Smooth muscle cell (in vitro differentiated cells): ENCODE data around the gene OR7G3. TPM values are rescaled to one million over a fixed set of nuclear protein-coding genes. Genes with fewer than 3 reads are reported as not detected.

Source experiments
- DNase-seq: peaks from one replicate; lab custom pipeline; 2025; ENCODE audit not compliant: unreplicated experiment; lab: John Stamatoyannopoulos, UW
- H2AFZ ChIP-seq: fragments of 200-600 bp; sonication (generic); 2 replicates; pipeline ENCODE4 v1.6.0; 2016; ENCODE audit warnings: antibody characterized with exemption, low read depth, mild to moderate bottlenecking
- H3F3A ChIP-seq: fragments of 200-600 bp; sonication (generic); 2 replicates; pipeline ENCODE4 v1.6.0; 2017; ENCODE audit warnings: antibody characterized with exemption, low read depth
- H3K27ac ChIP-seq: fragments of 200-600 bp; sonication (generic); 2 replicates; pipeline ENCODE4 v1.5.1; 2016; ENCODE audit warnings: low read depth, mild to moderate bottlenecking
- H3K27me3 ChIP-seq: fragments of 200-600 bp; sonication (generic); 2 replicates; pipeline ENCODE4 v1.6.1; 2016; ENCODE audit warnings: low read depth, mild to moderate bottlenecking
- H3K36me3 ChIP-seq: fragments of 200-600 bp; sonication (generic); 2 replicates; pipeline ENCODE4 v1.5.1; 2016; ENCODE audit warnings: low read depth
- H3K4me1 ChIP-seq: fragments of 200-600 bp; sonication (generic); 2 replicates; pipeline ENCODE4 v1.5.1; 2016; ENCODE audit warnings: low read depth
- H3K4me2 ChIP-seq: fragments of 200-600 bp; sonication (generic); 2 replicates; pipeline ENCODE4 v1.6.0; 2016; ENCODE audit warnings: mild to moderate bottlenecking
- H3K4me3 ChIP-seq: fragments of 200-600 bp; sonication (generic); 2 replicates; pipeline ENCODE4 v1.5.1; 2016; ENCODE audit warnings: mild to moderate bottlenecking
- H3K79me2 ChIP-seq: fragments of 200-600 bp; sonication (generic); 2 replicates; pipeline ENCODE4 v1.6.0; 2016; ENCODE audit warnings: low read depth, mild to moderate bottlenecking
- H3K9ac ChIP-seq: fragments of 200-600 bp; sonication (generic); 2 replicates; pipeline ENCODE4 v1.6.0; 2016; ENCODE audit warnings: low read depth
- H3K9me3 ChIP-seq: fragments of 200-600 bp; sonication (generic); replicated peaks from 2 replicates; pipeline ENCODE4 v1.5.1; 2016; ENCODE audit warnings: low read depth
- H4K20me1 ChIP-seq: fragments of 200-600 bp; sonication (generic); 2 replicates; pipeline ENCODE4 v1.6.0; 2016; ENCODE audit warnings: low read depth
- WGBS: methylation state at CpG from one replicate; pipeline ENCODE4 v1.1.7; 2016; ENCODE audit warnings: low lambda C conversion rate; 5-methylcytosine and 5-hydroxymethylcytosine counted together
- polyA plus RNA-seq: library from polyadenylated mRNA; unstranded; fragments of >200 nt; fragmentation: Nextera tagmentation; extraction: Ambion mirVana; gene quantifications from 2 replicates; pipeline ENCODE4 v1.2.1, GENCODE V29; 2016
- total RNA-seq: library from RNA; depleted of rRNA; stranded (reverse); fragments of >200 nt; gene quantifications from 2 replicates; pipeline ENCODE4 v1.2.3, GENCODE V29; 2014
- TF ChIP-seq, protein P1 (sequence below): fragments of 200-600 bp; sonication (generic); IDR thresholded peaks from 2 replicates; pipeline ENCODE4 v1.5.1; 2017; ENCODE audit warnings: borderline replicate concordance, mild to moderate bottlenecking, antibody characterized with exemption; ENCODE audit not compliant: insufficient read depth, poor library complexity, severe bottlenecking

OR7G3 gene
- total and polyA plus RNA-seq, 2 experiments from 2014 or later = not detected

DNA sequence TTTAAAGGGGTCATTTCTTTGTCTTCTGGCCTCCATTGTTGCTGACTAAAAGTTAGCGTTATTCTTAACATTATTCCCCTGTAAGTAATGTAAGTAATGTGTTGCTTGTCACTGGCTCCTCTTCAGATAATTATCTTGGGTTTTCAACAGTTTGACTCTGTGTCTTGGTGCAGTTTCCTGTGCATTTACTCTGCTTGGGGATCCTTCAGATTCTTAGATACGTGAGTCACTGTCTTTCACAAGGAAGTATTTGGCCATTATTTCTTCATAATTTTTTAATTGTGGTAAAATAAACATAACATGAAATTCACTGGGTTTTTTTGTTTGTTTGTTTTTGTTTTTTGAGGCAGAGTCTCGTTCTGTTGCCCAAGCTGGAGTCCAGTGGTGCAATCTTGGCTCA lies 38.5 kb upstream of the OR7G3 start:
- Histone ChIP-seq H3K36me3 (peaks cover 32% of the 10 kb centered on the region), H3F3A (no peaks in the 10 kb centered on the region), H3K9me3 (peaks cover 18% of the 10 kb centered on the region), H3K4me3 (no peak overlapping the region), H3K79me2 (no peaks in the 10 kb centered on the region), H4K20me1 (no peaks in the 10 kb centered on the region), H3K9ac (no peak overlapping the region), H3K27me3 (no peaks in the 10 kb centered on the region), H3K4me2 (no peak overlapping the region), H3K4me1 (no peaks in the 10 kb centered on the region), H2AFZ (no peak overlapping the region), H3K27ac (no peak overlapping the region)
- WGBS = 92% methylated on average over 3 of the region's 3 CpGs
- TF ChIP-seq, protein P1, sequence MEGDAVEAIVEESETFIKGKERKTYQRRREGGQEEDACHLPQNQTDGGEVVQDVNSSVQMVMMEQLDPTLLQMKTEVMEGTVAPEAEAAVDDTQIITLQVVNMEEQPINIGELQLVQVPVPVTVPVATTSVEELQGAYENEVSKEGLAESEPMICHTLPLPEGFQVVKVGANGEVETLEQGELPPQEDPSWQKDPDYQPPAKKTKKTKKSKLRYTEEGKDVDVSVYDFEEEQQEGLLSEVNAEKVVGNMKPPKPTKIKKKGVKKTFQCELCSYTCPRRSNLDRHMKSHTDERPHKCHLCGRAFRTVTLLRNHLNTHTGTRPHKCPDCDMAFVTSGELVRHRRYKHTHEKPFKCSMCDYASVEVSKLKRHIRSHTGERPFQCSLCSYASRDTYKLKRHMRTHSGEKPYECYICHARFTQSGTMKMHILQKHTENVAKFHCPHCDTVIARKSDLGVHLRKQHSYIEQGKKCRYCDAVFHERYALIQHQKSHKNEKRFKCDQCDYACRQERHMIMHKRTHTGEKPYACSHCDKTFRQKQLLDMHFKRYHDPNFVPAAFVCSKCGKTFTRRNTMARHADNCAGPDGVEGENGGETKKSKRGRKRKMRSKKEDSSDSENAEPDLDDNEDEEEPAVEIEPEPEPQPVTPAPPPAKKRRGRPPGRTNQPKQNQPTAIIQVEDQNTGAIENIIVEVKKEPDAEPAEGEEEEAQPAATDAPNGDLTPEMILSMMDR = no peak
- DNase-seq = no peak

DNA sequence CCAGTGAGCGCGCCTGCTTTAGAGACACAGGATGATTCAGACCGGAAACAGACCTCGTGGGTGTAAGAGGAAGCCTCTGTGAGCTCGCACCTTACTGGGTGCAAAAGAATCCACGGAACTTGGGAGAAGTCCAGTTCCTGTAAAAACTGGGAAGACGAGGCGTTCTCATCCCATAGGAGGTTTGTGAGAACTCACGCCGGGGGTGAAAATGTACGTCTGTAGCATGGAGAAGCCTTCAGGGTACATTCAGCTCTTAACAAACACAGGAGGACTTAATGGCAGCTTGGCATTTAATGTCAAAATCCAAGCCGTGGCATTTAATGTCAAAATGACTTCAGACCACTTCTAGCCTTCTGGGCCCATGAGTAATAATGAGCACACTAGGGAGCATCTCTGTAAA lies 34.7 kb upstream of the OR7G3 start:
- H3K4me2 ChIP-seq = no peak overlapping the region
- DNase-seq = no peak
- TF ChIP-seq, protein P1 = no peak
- H3K79me2 ChIP-seq = no peaks in the 10 kb centered on the region
- H3K27me3 ChIP-seq = no peaks in the 10 kb centered on the region
- no peak overlapping the region for H2AFZ ChIP-seq
- no peaks in the 10 kb centered on the region for H3F3A ChIP-seq
- peaks cover 29% of the 10 kb centered on the region for H3K9me3 ChIP-seq
- no peaks in the 10 kb centered on the region for H3K4me1 ChIP-seq
- peaks cover 52% of the 10 kb centered on the region for H3K36me3 ChIP-seq
- WGBS = 98% methylated on average over 12 of the region's 12 CpGs
- peaks cover 2% of the 10 kb centered on the region for H4K20me1 ChIP-seq
- H3K9ac ChIP-seq = no peak overlapping the region
- no peak overlapping the region for H3K4me3 ChIP-seq
- no peak overlapping the region for H3K27ac ChIP-seq

DNA sequence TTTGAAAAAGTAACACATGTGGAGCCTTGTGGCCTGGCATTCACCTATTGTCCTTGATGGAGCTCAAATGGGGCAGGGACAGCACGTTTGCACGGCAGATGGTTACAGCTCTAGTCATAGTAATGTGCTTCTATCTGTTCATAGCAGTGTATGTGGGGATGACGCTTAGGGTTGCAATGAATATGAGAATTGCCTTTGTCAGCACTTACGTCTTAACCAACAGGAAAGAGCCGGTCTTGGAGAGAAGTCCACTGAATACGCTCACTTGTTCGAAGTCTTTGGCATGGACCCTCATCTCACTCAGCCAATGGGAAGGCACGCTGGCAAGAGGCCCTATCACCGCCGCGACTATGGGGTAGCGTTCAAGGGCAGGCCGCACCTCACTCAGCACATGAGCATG lies 33.1 kb upstream of the OR7G3 start:
- Histone ChIP-seq H4K20me1 (peaks cover 17% of the 10 kb centered on the region), H3K4me1 (no peaks in the 10 kb centered on the region), H3K4me2 (no peak overlapping the region), H2AFZ (no peak overlapping the region), H3K79me2 (peaks cover 13% of the 10 kb centered on the region), H3K27me3 (no peaks in the 10 kb centered on the region), H3K27ac (no peak overlapping the region), H3K9me3 (peaks cover 29% of the 10 kb centered on the region), H3F3A (no peaks in the 10 kb centered on the region), H3K9ac (no peak overlapping the region), H3K36me3 (peaks cover 52% of the 10 kb centered on the region), H3K4me3 (no peak overlapping the region)
- TF ChIP-seq, protein P1 = no peak
- WGBS = over 99% methylated on average over 13 of the region's 13 CpGs
- DNase-seq = no peak

DNA sequence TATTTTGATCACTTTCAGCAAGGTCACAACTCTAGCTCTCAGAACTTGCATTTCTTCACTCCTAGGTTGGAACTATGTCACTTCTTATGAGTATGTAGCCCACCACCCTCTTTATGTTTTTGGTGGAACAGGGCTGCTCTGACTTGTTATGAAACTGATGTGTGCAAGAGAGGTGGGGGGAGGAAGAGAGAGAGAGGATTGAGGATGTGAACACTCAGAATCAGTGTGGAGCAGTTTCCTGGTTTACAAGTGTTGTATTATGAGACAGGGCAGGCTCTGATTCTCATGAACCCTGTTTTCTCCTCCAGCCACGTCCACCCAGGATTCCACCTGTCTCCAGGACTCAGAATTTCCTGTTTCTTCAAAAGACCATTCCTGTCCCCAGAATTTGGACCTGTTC lies 29.6 kb upstream of the OR7G3 start:
- Histone ChIP-seq H3K4me1 (no peaks in the 10 kb centered on the region), H3K79me2 (peaks cover 49% of the 10 kb centered on the region), H2AFZ (no peak overlapping the region), H3K9ac (no peak overlapping the region), H3K27me3 (no peaks in the 10 kb centered on the region), H3K36me3 (peaks cover 34% of the 10 kb centered on the region), H3F3A (no peaks in the 10 kb centered on the region), H3K9me3 (peaks cover 26% of the 10 kb centered on the region), H4K20me1 (peaks cover 33% of the 10 kb centered on the region), H3K4me3 (no peak overlapping the region), H3K4me2 (no peak overlapping the region), H3K27ac (no peak overlapping the region)
- 100% methylated on average over 1 of the region's 1 CpG for WGBS
- no peak for DNase-seq
- TF ChIP-seq, protein P1 = no peak
